ENCODE measurements around the gene SLC7A9. TPM values are rescaled to one million over a fixed set of nuclear protein-coding genes. Genes with fewer than 3 reads are reported as not detected.

SLC7A9 gene
- polyA plus RNA-seq, 3 donors, result 0.13 TPM; not detected in 2

- H3K27me3 Mint-ChIP-seq (ENCODE audit: low read depth in 3 of 3), result peaks cover 8 to 12% (median 9%) of the 10 kb centered on the region in 3 donors
- H3K4me3 Mint-ChIP-seq, result no peak overlapping the region
- no peaks in the 10 kb centered on the region for H3K36me3 ChIP-seq (replicated peaks in 1 of 2; ENCODE audit: control insufficient read depth in 1 of 2, insufficient read depth in 2 of 2, low read length in 2 of 2)
- no peak overlapping the region for H3K27ac ChIP-seq (ENCODE audit: low read depth in 1 of 2, low read length in 2 of 2)
- no peaks in the 10 kb centered on the region for H3K4me1 Mint-ChIP-seq
- 100% methylated on average over 4 of the region's 4 CpGs for WGBS (ENCODE audit: insufficient coverage)
- TF ChIP-seq CTCF (IDR thresholded peaks at IDR 0.05), result no peak
- H3K4me1 ChIP-seq (ENCODE audit: control insufficient read depth in 1 of 2, insufficient read depth in 2 of 2, low read length in 2 of 2), result no peaks in the 10 kb centered on the region
- no peaks in the 10 kb centered on the region for H4K20me1 ChIP-seq (ENCODE audit: insufficient read depth, low read length)
- H3K4me3 ChIP-seq (replicated peaks in 1 of 3; ENCODE audit: low read depth in 2 of 3, low read length in 3 of 3), result no peak overlapping the region
- H3K36me3 Mint-ChIP-seq, result no peaks in the 10 kb centered on the region
- H3K27me3 ChIP-seq (ENCODE audit: control insufficient read depth in 2 of 2, insufficient read depth in 2 of 2, low read length in 2 of 2), result no peaks in the 10 kb centered on the region
- H3K27ac Mint-ChIP-seq, result no peak overlapping the region
- H3K4me2 ChIP-seq (replicated peaks; ENCODE audit: extremely low read depth, low read length, poor library complexity, severe bottlenecking), result no peak overlapping the region
- intact Hi-C loops (cut with micrococcal nuclease), result no loop called here
- H3K9me3 Mint-ChIP-seq, result peaks cover 0 to 8% (median 2%) of the 10 kb centered on the region in 7 donors
- no peaks in the 10 kb centered on the region for H3K79me2 ChIP-seq (ENCODE audit: insufficient read depth, low read length)
- no peak overlapping the region for H3K9ac ChIP-seq (ENCODE audit: insufficient read depth, low read length, poor library complexity, severe bottlenecking)
- no peak for DNase-seq
- no peaks in the 10 kb centered on the region for H3K9me3 ChIP-seq (replicated peaks in 1 of 2; ENCODE audit: control insufficient read depth in 1 of 2, insufficient read depth in 1 of 2, low read length in 2 of 2)
- H2AFZ ChIP-seq (ENCODE audit: insufficient read depth, low read depth, low read length, poor library complexity, severe bottlenecking), result no peak overlapping the region
These were observed 41.4 kb downstream of the SLC7A9 start for GRCh38 chr19:32828139-32828538.

- H3K4me1 ChIP-seq (ENCODE audit: control insufficient read depth in 1 of 2, insufficient read depth in 2 of 2, low read length in 2 of 2), result no peaks in the 10 kb centered on the region
- peaks cover 8 to 18% (median 15%) of the 10 kb centered on the region in 3 donors for H3K27me3 Mint-ChIP-seq (ENCODE audit: low read depth in 3 of 3)
- H3K9ac ChIP-seq (ENCODE audit: insufficient read depth, low read length, poor library complexity, severe bottlenecking), result no peak overlapping the region
- H3K4me3 Mint-ChIP-seq, result no peak overlapping the region
- H3K36me3 Mint-ChIP-seq, result no peaks in the 10 kb centered on the region
- no peaks in the 10 kb centered on the region for H3K27me3 ChIP-seq (ENCODE audit: control insufficient read depth in 2 of 2, insufficient read depth in 2 of 2, low read length in 2 of 2)
- no peak overlapping the region for H3K4me2 ChIP-seq (replicated peaks; ENCODE audit: extremely low read depth, low read length, poor library complexity, severe bottlenecking)
- H3K27ac Mint-ChIP-seq, result peak overlapping the region in 1 of 7 donors; percentile 23
- H3K36me3 ChIP-seq (replicated peaks in 1 of 2; ENCODE audit: control insufficient read depth in 1 of 2, insufficient read depth in 2 of 2, low read length in 2 of 2), result no peaks in the 10 kb centered on the region
- no peaks in the 10 kb centered on the region for H3K4me1 Mint-ChIP-seq
- H3K79me2 ChIP-seq (ENCODE audit: insufficient read depth, low read length), result no peaks in the 10 kb centered on the region
- 60% methylated on average over 21 of the region's 21 CpGs for WGBS (ENCODE audit: insufficient coverage)
- no peak overlapping the region for H2AFZ ChIP-seq (ENCODE audit: insufficient read depth, low read depth, low read length, poor library complexity, severe bottlenecking)
- no peaks in the 10 kb centered on the region for H4K20me1 ChIP-seq (ENCODE audit: insufficient read depth, low read length)
- DNase-seq, result no peak
- H3K9me3 ChIP-seq (replicated peaks in 1 of 2; ENCODE audit: control insufficient read depth in 1 of 2, insufficient read depth in 1 of 2, low read length in 2 of 2), result no peaks in the 10 kb centered on the region
- H3K4me3 ChIP-seq (replicated peaks in 1 of 3; ENCODE audit: low read depth in 2 of 3, low read length in 3 of 3), result no peak overlapping the region
- H3K27ac ChIP-seq (ENCODE audit: low read depth in 1 of 2, low read length in 2 of 2), result no peak overlapping the region
- no peaks in the 10 kb centered on the region for H3K9me3 Mint-ChIP-seq
- TF ChIP-seq CTCF (IDR thresholded peaks at IDR 0.05), result no peak
- intact Hi-C loops (cut with micrococcal nuclease), result no loop called here
These were observed 44.5 kb downstream of the SLC7A9 start for GRCh38 chr19:32824916-32825608.

All from CD14-positive monocyte (primary cell).